Upper lobe of right lung (tissue), 1 donor: ENCODE data around the gene CEP112. TPM values are rescaled to one million over a fixed set of nuclear protein-coding genes. Genes with fewer than 3 reads are reported as not detected.

Source experiments
- ATAC-seq: fragments of 200-7000 bp; cut with Tn5 transposase; one replicate; pipeline ENCODE4 v1.9.1; 2020; ENCODE audit warnings: mild to moderate bottlenecking, moderate library complexity
- DNase-seq: peaks from one replicate; pipeline ENCODE4 v3.0.0-alpha.2; 2020
- H3K27ac ChIP-seq: fragments of 200-600 bp; one replicate; pipeline ENCODE4 v1.8.0; 2022
- H3K27me3 ChIP-seq: fragments of 200-600 bp; one replicate; pipeline ENCODE4 v1.8.0; 2022; ENCODE audit warnings: mild to moderate bottlenecking
- H3K36me3 ChIP-seq: fragments of 200-600 bp; one replicate; pipeline ENCODE4 v1.8.0; 2022
- H3K4me1 ChIP-seq: fragments of 200-600 bp; one replicate; pipeline ENCODE4 v1.8.0; 2022
- H3K4me3 ChIP-seq: fragments of 200-600 bp; one replicate; pipeline ENCODE4 v1.8.0; 2022; ENCODE audit warnings: mild to moderate bottlenecking
- H3K9me3 ChIP-seq: fragments of 200-600 bp; one replicate; pipeline ENCODE4 v1.8.0; 2022
- intact Hi-C: fragments of 100-400 bp; cut with DNase I; formaldehyde crosslinking; loops from one replicate; pipeline ENCODE4 v1.11.0; 2022
- total RNA-seq: library from RNA; stranded (reverse); fragmentation: NEBNext Ultra II Directional; extraction: Animal tissue kit (Norgen Biotek cat#: 25700); gene quantifications from one replicate; pipeline ENCODE4 v1.2.1, GENCODE V29; 2021
- TF ChIP-seq, protein P1 (sequence below): fragments of 200-600 bp; IDR thresholded peaks from one replicate; pipeline ENCODE4 v1.8.0; 2022; ENCODE audit warnings: antibody characterized with exemption
- donor health status: DM: no; HTN: yes; CAD: no; lungs with severe emphysema.

CEP112 gene
- total RNA-seq, 1 donor from 2014 or later, result 32.9 TPM

DNA sequence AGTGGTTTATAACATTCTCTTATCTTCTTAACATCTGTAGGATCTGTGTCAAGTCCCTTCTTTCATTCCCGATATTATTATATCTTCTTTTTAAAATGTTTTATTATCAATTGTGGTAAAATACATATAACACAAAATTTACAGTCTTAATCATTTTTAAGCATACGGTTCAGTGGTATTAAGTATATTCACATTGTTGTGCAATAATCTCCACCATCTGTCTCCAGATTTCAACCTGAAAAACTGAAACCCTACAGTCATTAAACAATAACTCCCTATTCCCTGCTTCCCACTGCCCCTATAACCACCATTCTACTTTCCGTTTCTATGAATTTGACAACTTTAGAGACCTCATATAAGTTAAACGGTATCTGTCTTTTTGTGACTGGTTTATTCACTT lies 45.5 kb downstream of the CEP112 start:
- DNase-seq (no peak), ATAC-seq (no peak)
- H3K4me3 ChIP-seq, result no peak overlapping the region
- no peaks in the 10 kb centered on the region for H3K27me3 ChIP-seq
- H3K9me3 ChIP-seq, result no peaks in the 10 kb centered on the region
- TF ChIP-seq, protein P1, sequence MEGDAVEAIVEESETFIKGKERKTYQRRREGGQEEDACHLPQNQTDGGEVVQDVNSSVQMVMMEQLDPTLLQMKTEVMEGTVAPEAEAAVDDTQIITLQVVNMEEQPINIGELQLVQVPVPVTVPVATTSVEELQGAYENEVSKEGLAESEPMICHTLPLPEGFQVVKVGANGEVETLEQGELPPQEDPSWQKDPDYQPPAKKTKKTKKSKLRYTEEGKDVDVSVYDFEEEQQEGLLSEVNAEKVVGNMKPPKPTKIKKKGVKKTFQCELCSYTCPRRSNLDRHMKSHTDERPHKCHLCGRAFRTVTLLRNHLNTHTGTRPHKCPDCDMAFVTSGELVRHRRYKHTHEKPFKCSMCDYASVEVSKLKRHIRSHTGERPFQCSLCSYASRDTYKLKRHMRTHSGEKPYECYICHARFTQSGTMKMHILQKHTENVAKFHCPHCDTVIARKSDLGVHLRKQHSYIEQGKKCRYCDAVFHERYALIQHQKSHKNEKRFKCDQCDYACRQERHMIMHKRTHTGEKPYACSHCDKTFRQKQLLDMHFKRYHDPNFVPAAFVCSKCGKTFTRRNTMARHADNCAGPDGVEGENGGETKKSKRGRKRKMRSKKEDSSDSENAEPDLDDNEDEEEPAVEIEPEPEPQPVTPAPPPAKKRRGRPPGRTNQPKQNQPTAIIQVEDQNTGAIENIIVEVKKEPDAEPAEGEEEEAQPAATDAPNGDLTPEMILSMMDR, result no peak
- intact Hi-C loops, result no loop called here
- H3K4me1 ChIP-seq, result no peaks in the 10 kb centered on the region
- H3K27ac ChIP-seq, result no peak overlapping the region
- no peaks in the 10 kb centered on the region for H3K36me3 ChIP-seq

DNA sequence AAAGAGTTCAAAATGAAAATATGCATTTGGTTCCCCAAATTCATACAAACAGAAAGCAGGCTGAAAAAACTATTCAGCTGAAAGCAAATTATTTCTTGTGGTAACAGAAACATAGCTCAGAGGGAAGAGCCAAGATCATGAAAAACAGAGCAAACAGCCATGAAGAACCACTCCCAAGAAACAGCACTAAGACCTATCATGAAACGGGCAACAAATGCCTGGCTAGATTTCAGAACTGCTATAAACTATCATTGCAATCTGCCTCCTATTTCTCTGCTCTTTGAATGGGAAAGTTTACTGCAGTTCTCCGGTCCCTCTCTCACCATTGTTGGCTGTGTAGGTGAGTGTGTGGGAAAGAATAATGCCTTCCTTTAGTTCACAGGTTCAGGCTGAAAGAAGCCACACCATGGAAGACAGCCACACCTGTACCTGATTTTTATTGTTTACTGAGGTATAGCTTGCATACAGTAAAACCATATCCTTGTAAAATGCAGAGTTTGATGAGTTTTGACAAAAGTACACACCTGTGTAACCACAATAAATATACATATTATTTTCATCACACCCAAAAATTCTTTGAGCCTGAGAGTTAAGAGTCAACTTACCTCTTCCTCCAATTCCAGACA lies 48.2 kb downstream of the CEP112 start:
- Histone ChIP-seq H3K27me3 (no peaks in the 10 kb centered on the region), H3K4me3 (no peak overlapping the region), H3K9me3 (no peaks in the 10 kb centered on the region), H3K36me3 (no peaks in the 10 kb centered on the region), H3K4me1 (no peaks in the 10 kb centered on the region), H3K27ac (no peak overlapping the region)
- DNase-seq (no peak), ATAC-seq (no peak)
- TF ChIP-seq, protein P1, result no peak
- intact Hi-C loops, result no loop called here

DNA sequence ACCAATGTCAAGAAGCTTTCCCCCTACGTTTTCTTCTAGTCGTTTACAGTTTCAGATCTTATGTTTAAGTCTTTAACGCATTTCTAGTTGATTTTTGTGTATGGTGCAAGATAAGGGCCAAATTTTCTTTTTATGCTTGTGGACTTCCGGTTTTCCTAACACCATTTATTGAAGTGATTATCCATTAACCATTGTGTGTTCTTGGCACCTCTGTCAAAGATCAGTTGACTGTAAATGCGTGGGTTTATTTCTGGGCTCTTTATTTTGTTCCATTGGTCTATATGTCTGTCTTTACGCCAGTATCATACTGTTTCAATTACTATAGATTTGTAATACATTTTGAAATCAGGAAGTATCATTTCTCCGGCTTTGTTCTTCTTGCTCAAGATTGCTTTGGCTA lies 49.5 kb downstream of the CEP112 start:
- no peak overlapping the region for H3K4me3 ChIP-seq

DNA sequence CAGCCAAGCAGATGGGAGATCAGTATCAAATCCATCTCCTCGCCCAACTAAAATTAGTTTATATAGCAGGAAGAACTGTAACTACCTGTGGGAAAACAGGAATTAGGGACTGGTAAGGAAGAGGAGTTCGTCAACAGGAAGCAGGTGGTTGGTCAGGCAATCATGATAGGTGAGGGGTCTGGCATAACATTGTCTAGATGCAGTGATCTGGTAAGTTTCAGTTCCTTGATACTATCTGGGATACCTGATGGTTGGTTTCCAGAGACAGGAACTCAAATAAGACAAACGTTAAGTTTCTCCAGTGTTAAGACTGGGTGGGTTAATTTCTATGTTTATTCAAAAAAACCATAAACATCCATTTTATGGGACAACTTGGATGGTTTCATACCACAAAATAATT lies 53.8 kb downstream of the CEP112 start:
- H3K4me3 ChIP-seq, result no peak overlapping the region
- H3K36me3 ChIP-seq, result no peaks in the 10 kb centered on the region
- no peak for ATAC-seq
- intact Hi-C loops, result no loop called here
- H3K9me3 ChIP-seq, result no peaks in the 10 kb centered on the region
- TF ChIP-seq, protein P1, result no peak
- no peak for DNase-seq
- no peaks in the 10 kb centered on the region for H3K4me1 ChIP-seq
- H3K27me3 ChIP-seq, result no peaks in the 10 kb centered on the region
- H3K27ac ChIP-seq, result no peak overlapping the region

More for the DNA sequence above, 49.5 kb downstream of the CEP112 start:
- Histone ChIP-seq H3K27me3 (no peaks in the 10 kb centered on the region), H3K9me3 (no peaks in the 10 kb centered on the region), H3K36me3 (no peaks in the 10 kb centered on the region), H3K4me1 (no peaks in the 10 kb centered on the region), H3K27ac (no peak overlapping the region)
- no peak for ATAC-seq
- intact Hi-C loops, result no loop called here
- DNase-seq, result no peak
- TF ChIP-seq, protein P1, result no peak

DNA sequence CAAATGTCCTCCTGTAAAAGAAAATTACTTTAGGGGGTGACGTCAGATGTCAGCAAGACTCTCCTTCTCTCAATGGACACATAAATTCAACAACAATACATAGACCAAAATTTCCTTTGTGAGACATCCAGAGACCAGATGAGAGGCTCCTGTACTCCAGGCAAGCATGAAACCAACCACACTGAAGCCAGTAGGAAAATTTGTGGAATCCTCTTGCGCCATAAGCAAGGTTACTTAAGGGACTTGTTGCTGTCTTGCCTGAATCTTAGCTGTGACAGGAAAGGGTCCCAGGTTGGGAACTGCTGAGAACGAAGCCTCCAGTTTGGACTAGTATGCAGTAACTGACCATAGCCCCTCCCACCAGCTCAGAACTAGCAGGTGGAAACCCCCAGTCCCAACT lies 56.0 kb downstream of the CEP112 start:
- no peaks in the 10 kb centered on the region for H3K27me3 ChIP-seq
- DNase-seq, result no peak
- H3K4me3 ChIP-seq, result no peak overlapping the region
- intact Hi-C loops, result no loop called here
- H3K36me3 ChIP-seq, result no peaks in the 10 kb centered on the region
- H3K9me3 ChIP-seq, result no peaks in the 10 kb centered on the region
- H3K4me1 ChIP-seq, result no peaks in the 10 kb centered on the region
- ATAC-seq, result no peak
- TF ChIP-seq, protein P1, result no peak
- no peak overlapping the region for H3K27ac ChIP-seq

DNA sequence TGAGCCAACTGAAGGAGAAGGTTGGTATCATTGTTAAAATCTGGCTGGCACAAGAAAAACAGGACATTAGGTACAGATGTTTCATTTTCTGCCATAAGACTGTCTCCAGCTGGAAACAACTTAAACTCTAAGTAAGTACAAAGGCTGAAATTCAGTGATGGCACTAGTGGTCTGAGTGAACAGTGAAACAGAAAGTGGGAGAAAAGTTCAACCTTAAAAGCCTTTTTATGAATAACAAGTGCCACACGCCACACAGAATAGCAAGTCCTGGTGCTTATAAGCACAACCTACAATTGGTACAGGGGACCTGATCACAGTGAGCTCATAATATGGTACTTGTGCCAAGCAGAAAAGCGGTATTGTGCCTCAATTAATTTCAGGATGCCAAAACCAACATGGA lies 56.7 kb downstream of the CEP112 start:
- DNase-seq, result no peak
- TF ChIP-seq, protein P1, result no peak
- Histone ChIP-seq H3K9me3 (no peaks in the 10 kb centered on the region), H3K27ac (no peak overlapping the region), H3K4me3 (no peak overlapping the region), H3K27me3 (no peaks in the 10 kb centered on the region), H3K4me1 (no peaks in the 10 kb centered on the region), H3K36me3 (no peaks in the 10 kb centered on the region)
- intact Hi-C loops, result no loop called here
- ATAC-seq, result no peak
